ENCODE data around the gene MAGEA8. TPM values are rescaled to one million over a fixed set of nuclear protein-coding genes. Genes with fewer than 3 reads are reported as not detected.

MAGEA8 gene, protein sequence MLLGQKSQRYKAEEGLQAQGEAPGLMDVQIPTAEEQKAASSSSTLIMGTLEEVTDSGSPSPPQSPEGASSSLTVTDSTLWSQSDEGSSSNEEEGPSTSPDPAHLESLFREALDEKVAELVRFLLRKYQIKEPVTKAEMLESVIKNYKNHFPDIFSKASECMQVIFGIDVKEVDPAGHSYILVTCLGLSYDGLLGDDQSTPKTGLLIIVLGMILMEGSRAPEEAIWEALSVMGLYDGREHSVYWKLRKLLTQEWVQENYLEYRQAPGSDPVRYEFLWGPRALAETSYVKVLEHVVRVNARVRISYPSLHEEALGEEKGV
- not detected in 2 replicates for total RNA-seq

DNA sequence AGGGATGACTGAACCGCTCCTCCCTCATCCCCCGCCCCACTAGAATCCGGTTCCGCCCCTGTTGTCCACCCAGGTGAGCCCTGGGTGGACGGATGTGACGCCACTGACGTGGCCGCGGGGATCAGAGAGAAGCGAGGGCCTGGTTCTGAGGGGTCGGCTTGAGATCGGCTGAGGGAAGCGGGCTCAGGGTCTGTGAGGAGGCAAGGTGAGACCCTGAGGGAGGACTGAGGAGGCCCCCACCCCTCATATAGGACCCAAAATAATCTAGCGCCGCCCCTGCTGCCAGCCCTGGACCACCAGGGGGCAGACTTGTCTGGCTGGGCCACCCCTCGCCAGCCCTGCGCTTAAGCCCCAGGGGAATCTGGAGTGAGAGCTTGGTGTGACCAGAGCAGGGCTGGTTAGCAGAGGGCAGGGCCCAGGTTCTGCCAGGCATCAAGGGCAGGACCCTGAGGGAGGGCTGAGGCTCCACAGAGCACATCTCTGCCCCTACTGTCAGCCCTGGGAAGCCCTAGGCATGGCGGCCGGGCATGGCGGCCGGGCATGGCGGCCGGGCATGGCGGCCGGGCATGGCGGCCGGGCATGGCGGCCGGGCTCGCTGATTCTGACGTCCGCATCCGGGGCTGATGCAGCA, at the start of gene MAGEA8:
Gene MAGEA8 (plus strand): TSS at position 103 of the 631 bp plus-strand sequence. CDS start 3,090 bp downstream, outside the sequence.

DNA sequence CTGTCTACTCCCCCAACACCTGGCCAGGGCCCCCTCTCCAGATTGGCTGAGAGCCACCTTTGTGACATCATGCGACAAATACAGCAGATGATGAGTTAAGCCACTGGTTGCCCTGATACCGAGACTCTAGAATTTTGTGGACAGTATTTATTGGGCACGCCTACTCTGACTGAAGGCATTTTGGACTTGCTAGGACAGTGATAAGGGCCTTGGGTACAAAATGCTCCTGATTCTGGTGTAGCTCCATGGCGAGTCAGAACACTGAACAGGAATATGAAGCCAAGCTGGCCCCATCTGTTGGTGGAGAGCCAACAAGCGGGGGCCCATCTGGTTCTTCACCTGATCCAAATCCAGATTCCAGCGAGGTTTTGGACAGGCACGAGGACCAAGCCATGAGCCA, 48.4 kb downstream of the MAGEA8 start, which contains the start of gene HSFX4:
Gene HSFX4 (plus strand): TSS at position 174 of the 400 bp plus-strand sequence. CDS start 72 bp downstream, at position 246.

Other genes starting within 250 kb of the MAGEA8 start
- gene TMEM185A, start 249.4 kb upstream of the MAGEA8 start, total RNA-seq: 10.2 and 23.7 TPM in 2 replicates
- gene MAGEA11, start 169.1 kb upstream of the MAGEA8 start, total RNA-seq: not detected in 2 replicates
- gene HSFX1, start 107.1 kb upstream of the MAGEA8 start, total RNA-seq: 0.16 and 1.7 TPM in 2 replicates
- gene MAGEA9, start 99.3 kb upstream of the MAGEA8 start, total RNA-seq: not detected in 2 replicates
- gene HSFX4, start 48.4 kb downstream of the MAGEA8 start, total RNA-seq: not detected in 2 replicates
- gene EOLA2, start 57.3 kb downstream of the MAGEA8 start, total RNA-seq: 12.1 and 13.0 TPM in 2 replicates